Thyroid gland (tissue), 4 donors: ENCODE results near the gene PTPN13. TPM values are rescaled to one million over a fixed set of nuclear protein-coding genes. Genes with fewer than 3 reads are reported as not detected.

Experiments used
- DNase-seq, 2 donors: peaks; one replicate each; pipeline ENCODE4 v3.0.0-alpha.2; 2019
- H3K27ac ChIP-seq, 3 donors: fragments of 200-600 bp; sonication (generic); 1 replicate in 2 of 3; 2 replicates in 1 of 3; pipeline ENCODE4 v1.5.1; 2016 to 2019; ENCODE audit warnings: mild to moderate bottlenecking in 1 of 3, moderate library complexity in 1 of 3
- H3K27me3 ChIP-seq: fragments of 200-600 bp; sonication (generic); one replicate; pipeline ENCODE4 v1.5.1; 2019
- H3K36me3 ChIP-seq, 2 donors: fragments of 200-600 bp; sonication (generic); one replicate each; pipeline ENCODE4 v1.5.1; 2016 to 2019
- H3K4me1 ChIP-seq, 2 donors: fragments of 200-600 bp; sonication (generic); one replicate each; pipeline ENCODE4 v1.5.1; 2017 to 2019
- H3K4me3 ChIP-seq, 3 donors: fragments of 200-600 bp; sonication (generic); replicated peaks in 1 of 3; 1 replicate in 2 of 3; 2 replicates in 1 of 3; pipeline ENCODE4 v1.5.1; 2016; ENCODE audit warnings: mild to moderate bottlenecking in 1 of 3
- H3K9me3 ChIP-seq: fragments of 200-600 bp; sonication (generic); one replicate; pipeline ENCODE4 v1.5.1; 2017
- POLR2A ChIP-seq, 2 donors: fragments of 450-650 bp; IDR thresholded peaks; one replicate each; pipeline ENCODE4 v1.6.1; 2017; ENCODE audit warnings: antibody characterized with exemption in 2 of 2, mild to moderate bottlenecking in 2 of 2, moderate library complexity in 1 of 2
- WGBS, 2 donors: methylation state at CpG; one replicate each; pipeline ENCODE4 v1.1.5; 2017; 5-methylcytosine and 5-hydroxymethylcytosine counted together
- intact Hi-C: fragments of 100-400 bp; cut with DNase I; formaldehyde crosslinking; loops from one replicate; pipeline ENCODE4 v1.15.1; 2023
- total RNA-seq, 4 donors: library from RNA; depleted of rRNA; stranded (reverse); fragments of >200 nt; gene quantifications; one replicate each; pipeline ENCODE4 v1.2.3, GENCODE V29; 2016
- TF ChIP-seq, protein P1 (sequence below), 6 experiments: fragments of 200-600 bp in 3 of 6; fragments of 450-650 bp in 3 of 6; sonication (generic) in 3 of 6; IDR thresholded peaks; one replicate each; pipeline ENCODE4 v1.5.1; 2016 to 2019; ENCODE audit warnings: antibody characterized with exemption in 6 of 6, mild to moderate bottlenecking in 2 of 6, inconsistent platforms in 1 of 6, moderate library complexity in 1 of 6

The PTPN13 gene
- 10 to 100 TPM; 49.7 to 89.5 (median 64.0) TPM for total RNA-seq

GRCh38 chr4:86593688-86594558, at the start of gene PTPN13:
Gene PTPN13, plus strand, starts transcription at chr4:86594315. Its CDS starts 40,942 bp downstream, at chr4:86635257.
- Histone ChIP-seq H3K4me3 (peak within 1 kb of the TSS; percentile 73 to 97 (median 75)), H3K27me3 (no peaks in the 10 kb centered on the region), H3K27ac (peak within 1 kb of the TSS; percentile 83 to 89 (median 86)), H3K4me1 (peaks cover 15 to 24% of the 10 kb centered on the region in 2 donors), H3K9me3 (no peaks in the 10 kb centered on the region), H3K36me3 (no peaks in the 10 kb centered on the region)
- intact Hi-C loops: no loop called here
- TF ChIP-seq POLR2A (IDR thresholded peaks at IDR 0.05): peak; percentile 87 to 99
- TF ChIP-seq, protein P1, sequence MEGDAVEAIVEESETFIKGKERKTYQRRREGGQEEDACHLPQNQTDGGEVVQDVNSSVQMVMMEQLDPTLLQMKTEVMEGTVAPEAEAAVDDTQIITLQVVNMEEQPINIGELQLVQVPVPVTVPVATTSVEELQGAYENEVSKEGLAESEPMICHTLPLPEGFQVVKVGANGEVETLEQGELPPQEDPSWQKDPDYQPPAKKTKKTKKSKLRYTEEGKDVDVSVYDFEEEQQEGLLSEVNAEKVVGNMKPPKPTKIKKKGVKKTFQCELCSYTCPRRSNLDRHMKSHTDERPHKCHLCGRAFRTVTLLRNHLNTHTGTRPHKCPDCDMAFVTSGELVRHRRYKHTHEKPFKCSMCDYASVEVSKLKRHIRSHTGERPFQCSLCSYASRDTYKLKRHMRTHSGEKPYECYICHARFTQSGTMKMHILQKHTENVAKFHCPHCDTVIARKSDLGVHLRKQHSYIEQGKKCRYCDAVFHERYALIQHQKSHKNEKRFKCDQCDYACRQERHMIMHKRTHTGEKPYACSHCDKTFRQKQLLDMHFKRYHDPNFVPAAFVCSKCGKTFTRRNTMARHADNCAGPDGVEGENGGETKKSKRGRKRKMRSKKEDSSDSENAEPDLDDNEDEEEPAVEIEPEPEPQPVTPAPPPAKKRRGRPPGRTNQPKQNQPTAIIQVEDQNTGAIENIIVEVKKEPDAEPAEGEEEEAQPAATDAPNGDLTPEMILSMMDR (IDR thresholded peaks at IDR 0.05): no peak
- peak; percentile 100 for DNase-seq
- WGBS, 2 donors: 1 to 5% methylated on average over 24 to 51 of the region's 60 CpGs

DNA sequence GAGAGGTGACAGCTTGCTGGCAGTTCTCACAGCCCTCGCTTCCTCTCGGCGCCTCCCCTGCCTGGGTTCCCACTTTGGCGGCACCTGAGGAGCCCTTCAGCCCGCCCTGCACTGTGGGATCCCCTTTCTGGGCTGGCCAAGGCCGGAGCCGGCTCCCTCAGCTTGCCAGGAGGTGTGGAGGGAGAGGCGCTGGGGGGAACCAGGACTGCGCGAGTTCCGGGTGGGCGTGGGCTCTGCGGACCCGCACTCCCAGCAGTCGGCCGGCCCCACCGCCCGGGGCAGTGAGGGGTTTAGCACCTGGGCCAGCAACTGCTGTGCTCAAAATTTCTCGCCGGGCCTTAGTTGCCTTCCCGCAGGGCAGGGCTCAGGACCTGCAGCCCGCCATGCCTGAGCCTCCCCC, 47.0 kb upstream of the PTPN13 start:
- no peaks in the 10 kb centered on the region for H3K9me3 ChIP-seq
- H3K27ac ChIP-seq: no peak overlapping the region
- intact Hi-C loops: no loop called here
- H3K36me3 ChIP-seq: no peaks in the 10 kb centered on the region
- H3K27me3 ChIP-seq: no peaks in the 10 kb centered on the region
- H3K4me1 ChIP-seq: peaks cover 18% of the 10 kb centered on the region in 2 donors
- no peak overlapping the region for H3K4me3 ChIP-seq
- TF ChIP-seq, protein P1 (IDR thresholded peaks at IDR 0.05): no peak
- TF ChIP-seq POLR2A (IDR thresholded peaks at IDR 0.05): no peak
- no peak for DNase-seq
- whole genome bisulfite sequencing, 2 donors: 92 to 96% methylated on average over 14 to 15 of the region's 22 CpGs

DNA sequence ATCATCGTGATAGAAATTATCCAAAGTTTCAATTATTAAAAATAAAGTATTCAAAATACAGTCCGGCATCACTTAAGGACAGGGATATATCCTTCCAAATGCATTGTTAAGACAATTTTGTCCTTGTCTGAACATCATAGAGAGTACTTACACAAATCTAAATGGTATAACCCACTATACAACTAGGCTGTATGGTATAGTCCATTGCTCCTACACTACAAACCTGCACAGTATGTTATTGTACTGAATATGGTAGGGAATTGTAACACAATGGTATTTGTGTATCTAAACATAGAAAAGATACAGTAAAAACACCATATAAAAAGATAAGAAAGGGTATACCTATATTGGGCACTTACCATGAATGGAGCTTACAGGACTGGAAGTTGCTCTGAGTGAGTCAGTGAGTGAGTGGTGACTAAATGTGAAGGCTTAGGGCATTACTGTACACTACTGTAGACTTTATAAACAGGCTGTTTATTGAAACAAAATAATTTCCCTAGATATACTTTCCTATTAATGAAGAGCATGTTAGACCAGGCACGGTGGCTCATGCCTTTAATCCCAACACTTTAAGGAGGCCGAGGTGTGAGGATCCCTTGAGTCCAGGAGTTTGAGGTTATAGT, 44.8 kb upstream of the PTPN13 start:
- H3K27me3 ChIP-seq: no peaks in the 10 kb centered on the region
- H3K27ac ChIP-seq: no peak overlapping the region
- no peaks in the 10 kb centered on the region for H3K9me3 ChIP-seq
- TF ChIP-seq, protein P1 (IDR thresholded peaks at IDR 0.05): no peak
- no peak for TF ChIP-seq POLR2A (IDR thresholded peaks at IDR 0.05)
- WGBS, 2 donors: 95 to 97% methylated on average over 4 of the region's 4 CpGs
- no peak overlapping the region for H3K4me3 ChIP-seq
- intact Hi-C loops: no loop called here
- no peak for DNase-seq
- no peaks in the 10 kb centered on the region for H3K36me3 ChIP-seq
- peaks cover 4 to 6% of the 10 kb centered on the region in 2 donors for H3K4me1 ChIP-seq

GRCh38 chr4:86551387-86551786, 42.7 kb upstream of the PTPN13 start:
- Histone ChIP-seq H3K36me3 (no peaks in the 10 kb centered on the region), H3K4me3 (no peak overlapping the region), H3K27me3 (no peaks in the 10 kb centered on the region), H3K9me3 (no peaks in the 10 kb centered on the region), H3K4me1 (peaks cover under 1 to 2% of the 10 kb centered on the region in 2 donors), H3K27ac (no peak overlapping the region)
- WGBS, 2 donors: 96 to 98% methylated on average over 2 of the region's 2 CpGs
- DNase-seq: no peak
- intact Hi-C loops: no loop called here
- TF ChIP-seq, protein P1 (IDR thresholded peaks at IDR 0.05): no peak
- TF ChIP-seq POLR2A (IDR thresholded peaks at IDR 0.05): no peak

DNA sequence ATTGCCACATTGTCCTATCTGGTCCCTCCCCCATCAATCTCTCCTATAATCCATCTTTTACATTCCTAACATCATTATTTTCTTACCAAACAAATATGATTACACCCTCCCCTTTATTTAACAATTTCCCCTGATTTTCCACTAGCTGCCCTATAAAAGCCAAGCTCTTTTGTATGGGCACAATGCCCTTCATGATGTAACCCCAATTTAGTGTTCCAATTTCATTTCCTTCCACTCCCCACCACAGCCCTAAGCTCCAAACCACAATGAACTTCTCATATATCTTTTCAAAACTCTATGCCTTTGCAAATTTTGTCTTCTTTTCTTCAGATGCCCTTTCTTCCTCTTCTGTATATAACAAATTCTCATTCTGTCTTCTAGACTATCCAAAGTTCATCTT, 39.5 kb upstream of the PTPN13 start:
- Histone ChIP-seq H3K36me3 (no peaks in the 10 kb centered on the region), H3K4me1 (peaks cover 13 to 16% of the 10 kb centered on the region in 2 donors), H3K27me3 (no peaks in the 10 kb centered on the region), H3K9me3 (no peaks in the 10 kb centered on the region), H3K4me3 (no peak overlapping the region), H3K27ac (no peak overlapping the region)
- DNase-seq: no peak
- intact Hi-C loops: no loop called here
- TF ChIP-seq, protein P1 (IDR thresholded peaks at IDR 0.05): no peak
- no peak for TF ChIP-seq POLR2A (IDR thresholded peaks at IDR 0.05)
